Measurements from ENCODE around the gene CSNK1G2. TPM values are rescaled to one million over a fixed set of nuclear protein-coding genes. Genes with fewer than 3 reads are reported as not detected.

Gene CSNK1G2
- total and polyA plus RNA-seq, 2 of the 13 experiments (the other 11 are each of a cell fraction or from before 2014, with no cell fraction given): 53.8 to 72.5 TPM

GRCh38 chr19:1935484-1936208 is 5.3 kb upstream of the CSNK1G2 start (continued):
- TF ChIP-seq ZNF766 (CRISPR knock-in tag; IDR thresholded peaks at IDR 0.05; ENCODE audit: borderline replicate concordance) (no peak), ZNF615 (CRISPR knock-in tag; IDR thresholded peaks at IDR 0.05; ENCODE audit: borderline replicate concordance) (no peak), ZNF432 (CRISPR knock-in tag; IDR thresholded peaks at IDR 0.05; ENCODE audit: borderline replicate concordance) (no peak), SMYD3 (CRISPR knock-in tag; IDR thresholded peaks at IDR 0.05) (no peak), HNRNPL (IDR thresholded peaks at IDR 0.05; ENCODE audit: low read depth, low read length) (no peak), ZBTB14 (CRISPR knock-in tag; IDR thresholded peaks at IDR 0.05) (no peak), HNRNPUL1 (IDR thresholded peaks at IDR 0.05; ENCODE audit: low read depth, low read length) (no peak), THYN1 (CRISPR knock-in tag; IDR thresholded peaks at IDR 0.05; ENCODE audit: borderline replicate concordance, low read depth) (no peak), HOXA5 (CRISPR knock-in tag; IDR thresholded peaks at IDR 0.05) (no peak), ZSCAN20 (CRISPR knock-in tag; IDR thresholded peaks at IDR 0.05; ENCODE audit: borderline replicate concordance) (no peak), MIER2 (CRISPR knock-in tag; IDR thresholded peaks at IDR 0.05) (peak; percentile 12; the same call in 1 of the 2 replicates), LCORL (IDR thresholded peaks at IDR 0.05) (no peak), LCORL (CRISPR knock-in tag; IDR thresholded peaks at IDR 0.05) (no peak; the same call in 1 of the 2 replicates), MEF2D (CRISPR knock-in tag; IDR thresholded peaks at IDR 0.05) (peak; percentile 51; the same call in 1 of the 2 replicates), SRSF9 (IDR thresholded peaks at IDR 0.05; ENCODE audit: borderline replicate concordance, insufficient read depth, low read depth, low read length, poor library complexity, severe bottlenecking) (no peak), SOX6 (IDR thresholded peaks at IDR 0.05) (no peak), SOX6 (CRISPR knock-in tag; IDR thresholded peaks at IDR 0.05) (peak; percentile 66), SIN3A (IDR thresholded peaks at IDR 0.05; ENCODE audit: borderline replicate concordance, low read depth, low read length) (no peak)
- TF ChIP-seq, protein P1, sequence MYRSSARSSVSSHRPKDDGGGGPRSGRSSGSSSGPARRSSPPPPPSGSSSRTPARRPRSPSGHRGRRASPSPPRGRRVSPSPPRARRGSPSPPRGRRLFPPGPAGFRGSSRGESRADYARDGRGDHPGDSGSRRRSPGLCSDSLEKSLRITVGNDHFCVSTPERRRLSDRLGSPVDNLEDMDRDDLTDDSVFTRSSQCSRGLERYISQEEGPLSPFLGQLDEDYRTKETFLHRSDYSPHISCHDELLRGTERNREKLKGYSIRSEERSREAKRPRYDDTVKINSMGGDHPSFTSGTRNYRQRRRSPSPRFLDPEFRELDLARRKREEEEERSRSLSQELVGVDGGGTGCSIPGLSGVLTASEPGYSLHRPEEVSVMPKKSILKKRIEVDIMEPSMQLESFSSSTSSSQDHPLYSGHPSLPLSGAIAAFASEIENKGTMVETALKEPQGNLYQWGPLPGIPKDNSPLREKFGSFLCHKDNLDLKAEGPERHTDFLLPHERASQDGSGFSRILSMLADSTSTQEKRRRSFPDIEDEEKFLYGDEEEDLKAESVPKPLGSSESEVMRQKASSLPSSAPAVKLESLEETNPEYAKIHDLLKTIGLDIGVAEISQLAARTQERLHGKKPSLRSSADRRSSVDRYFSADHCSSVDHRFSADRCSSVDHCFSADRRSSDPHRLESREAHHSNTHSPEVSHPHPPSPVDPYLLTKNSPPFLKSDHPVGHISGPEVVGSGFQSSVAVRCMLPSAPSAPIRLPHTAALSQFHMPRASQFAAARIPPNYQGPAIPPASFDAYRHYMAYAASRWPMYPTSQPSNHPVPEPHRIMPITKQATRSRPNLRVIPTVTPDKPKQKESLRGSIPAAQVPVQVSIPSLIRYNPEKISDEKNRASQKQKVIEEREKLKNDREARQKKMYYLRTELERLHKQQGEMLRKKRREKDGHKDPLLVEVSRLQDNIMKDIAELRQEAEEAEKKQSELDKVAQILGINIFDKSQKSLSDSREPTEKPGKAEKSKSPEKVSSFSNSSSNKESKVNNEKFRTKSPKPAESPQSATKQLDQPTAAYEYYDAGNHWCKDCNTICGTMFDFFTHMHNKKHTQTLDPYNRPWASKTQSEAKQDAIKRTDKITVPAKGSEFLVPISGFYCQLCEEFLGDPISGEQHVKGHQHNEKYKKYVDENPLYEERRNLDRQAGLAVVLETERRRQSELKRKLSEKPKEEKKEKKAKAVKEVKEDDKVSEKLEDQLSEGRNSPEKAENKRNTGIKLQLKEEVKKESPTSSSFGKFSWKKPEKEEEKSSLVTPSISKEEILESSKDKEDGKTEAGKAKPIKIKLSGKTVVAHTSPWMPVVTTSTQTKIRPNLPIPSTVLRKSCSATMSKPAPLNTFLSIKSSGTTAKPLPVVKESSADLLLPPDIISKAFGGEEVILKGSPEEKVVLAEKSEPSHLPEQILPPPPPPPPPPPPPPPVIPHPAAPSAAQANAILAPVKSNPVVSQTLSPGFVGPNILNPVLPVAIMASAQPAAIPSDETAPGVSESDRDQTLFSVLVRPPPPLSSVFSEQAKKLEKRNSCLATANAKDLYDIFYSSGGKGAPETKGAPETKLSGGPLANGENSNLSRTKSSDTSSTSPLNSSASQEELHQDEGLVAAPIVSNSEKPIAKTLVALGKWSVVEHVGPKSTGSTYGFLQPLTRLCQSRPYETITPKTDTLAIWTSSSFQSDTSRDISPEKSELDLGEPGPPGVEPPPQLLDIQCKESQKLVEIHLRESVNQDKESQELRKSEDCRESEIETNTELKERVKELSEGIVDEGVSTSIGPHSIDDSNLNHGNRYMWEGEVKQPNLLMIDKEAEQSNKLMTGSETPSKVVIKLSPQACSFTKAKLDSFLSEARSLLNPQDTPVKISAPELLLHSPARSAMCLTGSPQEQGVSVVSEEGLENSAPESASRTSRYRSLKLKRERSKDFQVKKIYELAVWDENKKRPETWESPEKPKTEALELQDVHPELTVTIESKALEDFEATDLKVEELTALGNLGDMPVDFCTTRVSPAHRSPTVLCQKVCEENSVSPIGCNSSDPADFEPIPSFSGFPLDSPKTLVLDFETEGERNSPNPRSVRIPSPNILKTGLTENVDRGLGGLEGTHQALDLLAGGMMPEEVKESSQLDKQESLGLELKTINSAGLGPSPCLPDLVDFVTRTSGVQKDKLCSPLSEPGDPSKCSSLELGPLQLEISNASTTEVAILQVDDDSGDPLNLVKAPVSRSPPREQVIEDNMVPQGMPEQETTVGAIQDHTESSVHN (CRISPR knock-in tag; IDR thresholded peaks at IDR 0.05): no peak
- TF ChIP-seq, protein P2, sequence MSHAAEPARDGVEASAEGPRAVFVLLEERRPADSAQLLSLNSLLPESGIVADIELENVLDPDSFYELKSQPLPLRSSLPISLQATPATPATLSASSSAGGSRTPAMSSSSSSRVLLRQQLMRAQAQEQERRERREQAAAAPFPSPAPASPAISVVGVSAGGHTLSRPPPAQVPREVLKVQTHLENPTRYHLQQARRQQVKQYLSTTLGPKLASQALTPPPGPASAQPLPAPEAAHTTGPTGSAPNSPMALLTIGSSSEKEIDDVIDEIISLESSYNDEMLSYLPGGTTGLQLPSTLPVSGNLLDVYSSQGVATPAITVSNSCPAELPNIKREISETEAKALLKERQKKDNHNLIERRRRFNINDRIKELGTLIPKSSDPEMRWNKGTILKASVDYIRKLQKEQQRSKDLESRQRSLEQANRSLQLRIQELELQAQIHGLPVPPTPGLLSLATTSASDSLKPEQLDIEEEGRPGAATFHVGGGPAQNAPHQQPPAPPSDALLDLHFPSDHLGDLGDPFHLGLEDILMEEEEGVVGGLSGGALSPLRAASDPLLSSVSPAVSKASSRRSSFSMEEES (CRISPR knock-in tag; IDR thresholded peaks at IDR 0.05): 0 out of 2 replicates have a peak, but pooled peaks have one; percentile 26
